ENCODE measurements around the gene PRDM15.

PRDM15 gene

GRCh38 chr21:41886328-41886727 is 7.2 kb upstream of the PRDM15 start:
- DNase-seq (ENCODE audit: low read depth), result no peak

GRCh38 chr21:41885341-41886024 is 6.3 kb upstream of the PRDM15 start:
- no peak for DNase-seq (ENCODE audit: low read depth)

DNA sequence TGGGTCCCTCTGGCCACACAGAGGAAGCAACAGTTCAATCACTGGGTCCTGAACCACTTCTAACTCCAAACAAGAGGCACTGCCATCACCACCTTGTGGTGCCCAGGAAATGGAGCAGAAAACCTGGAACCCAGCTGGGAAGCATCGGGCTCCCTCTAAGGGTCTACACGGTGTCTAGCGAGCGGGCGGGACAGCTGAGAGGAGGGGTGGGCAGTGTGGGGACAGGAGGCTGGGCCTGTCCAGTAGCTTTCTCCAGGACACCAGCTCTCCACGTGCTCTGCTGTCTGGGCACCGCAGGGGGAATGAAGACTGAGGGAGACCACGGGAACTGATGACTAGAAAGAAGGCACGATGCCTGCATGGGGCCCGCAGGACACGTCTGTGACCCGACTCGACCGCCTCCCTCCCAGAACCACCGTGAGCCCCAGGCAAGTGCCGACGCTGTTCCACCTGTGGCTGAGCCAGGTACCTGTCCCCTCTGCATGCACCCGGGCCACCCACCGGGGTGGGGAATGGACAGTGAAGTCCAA is 5.4 kb upstream of the PRDM15 start:
- no peak for DNase-seq (ENCODE audit: low read depth)

DNA sequence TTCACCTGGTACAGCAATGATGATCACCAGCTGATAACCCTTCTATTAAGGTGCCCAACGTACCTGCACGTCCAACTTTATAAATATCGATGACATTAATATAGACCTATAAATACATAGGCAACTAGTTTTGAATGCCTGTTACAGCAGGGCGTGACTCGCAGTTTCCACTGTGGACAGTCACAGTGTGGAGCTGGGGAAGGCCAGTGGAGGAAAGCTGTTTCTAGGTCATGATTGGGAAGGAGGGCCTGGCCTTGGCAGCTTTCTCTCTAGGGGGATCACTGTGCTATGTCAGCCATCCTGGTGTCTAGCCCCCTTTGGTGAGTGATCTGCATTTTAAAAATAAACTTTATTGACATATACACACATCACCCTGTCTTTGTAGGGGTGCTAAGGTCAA is 4.4 kb upstream of the PRDM15 start:
- DNase-seq (ENCODE audit: low read depth), result no peak

- no peak for DNase-seq (ENCODE audit: low read depth)
These were observed 1.9 kb upstream of the PRDM15 start for GRCh38 chr21:41881051-41881450.

DNA sequence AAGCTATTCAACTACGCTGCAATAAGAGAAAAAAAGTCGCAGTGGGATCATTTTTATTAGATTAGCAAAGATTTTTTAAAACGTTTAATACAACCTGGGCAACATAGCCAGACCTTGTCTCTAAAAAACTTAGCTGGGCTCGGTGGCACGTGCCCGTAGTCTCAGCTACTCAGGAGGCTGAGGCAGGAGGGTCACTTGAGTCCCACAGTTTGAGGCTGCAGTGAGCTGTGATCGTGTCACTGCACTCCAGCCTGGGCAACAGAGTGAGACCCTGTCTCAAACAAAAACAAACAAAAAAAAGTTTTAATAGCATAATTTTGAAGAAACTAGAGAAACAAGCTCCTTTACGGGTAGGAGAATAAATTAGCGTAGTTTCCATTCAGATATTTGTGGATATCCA is 1.0 kb upstream of the PRDM15 start:
- no peak for DNase-seq (ENCODE audit: low read depth)

DNA sequence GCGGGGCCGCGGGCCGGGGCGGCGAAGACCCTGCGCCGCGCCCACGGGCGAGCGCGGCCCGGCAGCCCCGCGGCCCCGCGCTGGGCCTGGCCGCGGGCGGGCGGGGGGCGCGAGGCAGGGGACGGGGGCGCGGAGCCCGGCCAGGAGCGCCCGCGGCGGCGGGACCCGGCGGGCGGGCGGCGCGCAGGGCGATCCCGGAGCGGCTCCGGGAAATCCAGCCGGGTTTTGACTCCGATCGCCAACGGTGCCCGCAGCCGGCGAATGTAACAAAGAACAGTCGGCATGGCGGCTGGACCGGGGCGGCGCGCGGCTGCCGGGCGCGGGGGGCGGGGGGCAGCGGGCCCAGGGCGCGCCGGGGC is 334 bp downstream of the PRDM15 start:
- no peak for DNase-seq (ENCODE audit: low read depth)

GRCh38 chr21:41877901-41878830 is 978 bp downstream of the PRDM15 start:
- DNase-seq (ENCODE audit: low read depth), result no peak

DNA sequence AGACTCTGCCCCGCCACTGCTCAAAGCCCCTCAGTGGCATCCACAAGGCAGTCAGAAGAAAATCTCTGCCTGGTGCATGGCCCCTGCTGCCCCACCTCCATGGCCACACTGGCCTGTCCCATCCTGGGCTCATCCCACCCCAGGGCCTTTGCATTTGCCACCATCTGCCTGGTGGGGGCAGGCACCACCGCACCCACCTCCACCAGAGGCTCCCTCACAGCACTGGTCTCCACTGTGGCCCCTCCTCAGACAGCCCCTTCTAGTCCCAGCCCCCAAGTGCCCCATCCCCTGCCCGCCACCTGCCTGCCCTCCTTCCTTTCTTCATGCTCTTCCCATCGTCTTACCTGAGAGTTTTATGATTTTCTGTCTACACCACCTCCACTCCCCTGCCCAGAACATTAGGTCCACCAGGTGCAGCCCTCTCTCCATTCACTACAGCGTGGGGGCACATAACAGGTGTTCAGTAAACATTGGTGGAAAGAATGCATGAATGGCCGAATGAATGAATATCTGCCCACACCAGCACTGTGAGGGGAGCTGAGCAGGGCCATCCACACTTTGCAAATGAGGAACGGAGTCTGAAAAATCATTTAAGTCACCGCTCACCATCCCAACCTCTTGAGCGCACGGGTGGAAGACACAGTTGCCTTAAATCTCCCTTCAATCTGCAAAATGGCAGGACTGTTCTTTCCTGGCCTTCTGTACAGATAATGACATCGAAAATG is 2.1 kb downstream of the PRDM15 start:
- no peak for DNase-seq (ENCODE audit: low read depth)

DNA sequence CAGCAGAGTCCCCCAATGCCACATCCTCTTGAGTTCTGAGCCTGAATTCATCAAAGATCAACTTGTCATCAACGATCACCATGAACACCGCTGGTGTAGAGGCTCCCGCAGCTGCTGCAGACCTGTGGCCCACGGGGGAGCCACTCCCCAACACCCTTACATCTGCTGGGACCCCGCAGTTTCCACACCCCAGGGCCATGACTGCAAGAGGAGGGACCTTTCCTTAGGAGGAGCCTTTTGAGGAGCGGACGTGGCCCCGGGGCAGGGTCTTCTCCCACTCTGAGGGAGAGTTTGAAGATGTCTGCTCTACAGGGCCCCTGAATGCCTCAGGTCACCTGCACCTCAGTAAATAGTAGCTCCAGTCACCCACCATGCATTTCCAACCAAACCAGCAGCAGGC is 2.7 kb downstream of the PRDM15 start:
- DNase-seq (ENCODE audit: low read depth), result no peak

DNA sequence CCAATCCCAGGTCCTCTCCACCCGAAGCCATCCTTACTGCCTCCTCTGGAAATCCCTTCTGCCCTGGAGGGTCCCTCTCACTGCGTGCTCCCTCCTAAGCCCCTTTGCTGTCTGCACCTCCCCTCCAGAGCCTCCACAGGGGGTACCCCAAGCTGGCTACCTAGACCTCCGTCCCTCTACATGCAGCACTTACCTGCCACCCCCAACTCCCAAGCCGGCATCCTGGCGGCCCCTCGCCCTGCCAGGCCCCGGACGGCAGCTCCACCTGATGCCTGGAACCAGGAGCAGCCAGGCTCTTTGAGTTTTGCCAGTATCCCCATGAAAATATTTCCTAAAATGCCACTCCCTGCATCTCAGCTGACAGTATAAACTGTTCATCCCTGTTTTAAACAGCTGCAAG is 4.1 kb downstream of the PRDM15 start:
- DNase-seq (ENCODE audit: low read depth), result no peak

- DNase-seq (ENCODE audit: low read depth), result no peak
These were observed 4.5 kb downstream of the PRDM15 start for GRCh38 chr21:41874611-41875010.

GRCh38 chr21:41873426-41873825 is 5.7 kb downstream of the PRDM15 start:
- DNase-seq (ENCODE audit: low read depth), result no peak

- DNase-seq (ENCODE audit: low read depth), result no peak
These were observed 6.1 kb downstream of the PRDM15 start for GRCh38 chr21:41873005-41873404.

GRCh38 chr21:41871293-41872030 is 7.7 kb downstream of the PRDM15 start:
- DNase-seq (ENCODE audit: low read depth), result no peak

DNA sequence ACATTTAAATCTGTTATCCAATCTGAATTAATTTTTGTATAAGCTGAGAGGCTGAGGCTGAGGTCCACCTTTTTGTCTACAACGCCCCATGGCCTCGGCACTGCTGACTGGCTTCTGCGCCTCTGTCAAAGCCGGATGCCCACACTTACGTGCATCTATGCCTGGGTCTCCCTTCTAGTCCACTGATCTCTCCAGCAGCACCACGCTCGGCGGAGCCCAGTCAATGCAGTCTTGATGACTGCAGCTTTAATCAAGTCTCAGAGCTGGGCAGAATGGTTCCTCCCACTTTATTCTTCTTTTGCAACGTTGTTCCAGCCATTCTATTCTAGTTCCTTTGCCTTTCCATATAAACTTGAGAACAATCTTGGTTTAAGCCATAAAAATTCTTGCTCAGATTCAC is 9.4 kb downstream of the PRDM15 start:
- DNase-seq (ENCODE audit: low read depth), result no peak

DNA sequence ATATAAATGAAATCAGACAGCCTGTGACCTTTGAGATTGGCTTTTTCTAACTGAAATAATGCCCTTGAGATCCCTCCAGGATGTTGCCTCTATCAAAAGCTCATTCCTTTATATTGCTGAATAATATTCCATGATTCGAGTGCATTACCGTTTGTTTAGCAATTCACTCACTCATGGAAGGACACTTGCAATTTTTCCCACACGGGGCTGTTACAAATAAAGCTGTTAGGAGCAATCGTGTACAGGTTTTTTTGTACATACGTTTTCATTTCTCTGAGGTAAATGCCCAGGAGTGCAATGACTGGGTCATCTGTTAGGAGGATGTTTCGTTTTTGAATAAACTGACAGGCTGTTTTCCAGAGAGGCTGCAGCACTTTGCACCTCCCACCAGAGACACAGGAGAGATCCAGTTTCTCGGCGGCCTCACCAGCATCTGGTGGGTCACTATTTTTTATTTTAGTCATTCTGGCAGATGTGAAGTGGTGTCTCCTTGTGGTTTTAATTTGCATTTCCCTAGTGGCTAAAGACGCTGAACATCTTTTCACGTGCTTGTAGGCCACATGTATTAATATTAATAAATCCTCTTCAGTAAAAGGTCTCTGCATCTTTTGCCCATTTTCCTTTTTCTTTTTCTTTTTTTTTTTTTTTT is 11.0 kb downstream of the PRDM15 start:
- no peak for DNase-seq (ENCODE audit: low read depth)

DNA sequence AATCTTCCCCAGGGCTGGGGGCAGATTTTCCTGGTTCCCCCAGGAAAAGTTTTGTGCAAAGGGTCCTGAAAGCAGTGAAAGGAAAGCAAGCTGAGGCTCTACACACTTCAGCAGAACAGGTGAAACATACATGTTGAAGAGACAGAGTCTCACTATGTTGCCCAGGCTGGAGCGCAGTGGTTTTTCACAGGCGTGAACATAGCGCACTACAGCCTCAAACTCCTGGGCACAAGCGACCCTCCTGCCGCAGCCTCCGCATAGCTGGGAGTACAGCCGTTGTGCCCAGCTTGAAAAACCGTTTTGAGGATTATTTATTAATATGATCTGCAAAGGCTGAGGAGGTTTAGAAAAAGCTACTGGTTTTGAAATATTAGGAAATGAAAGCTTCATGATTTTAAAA is 11.8 kb downstream of the PRDM15 start:
- DNase-seq (ENCODE audit: low read depth), result no peak

GRCh38 chr21:41866274-41866809 is 12.8 kb downstream of the PRDM15 start:
- no peak for DNase-seq (ENCODE audit: low read depth)

DNA sequence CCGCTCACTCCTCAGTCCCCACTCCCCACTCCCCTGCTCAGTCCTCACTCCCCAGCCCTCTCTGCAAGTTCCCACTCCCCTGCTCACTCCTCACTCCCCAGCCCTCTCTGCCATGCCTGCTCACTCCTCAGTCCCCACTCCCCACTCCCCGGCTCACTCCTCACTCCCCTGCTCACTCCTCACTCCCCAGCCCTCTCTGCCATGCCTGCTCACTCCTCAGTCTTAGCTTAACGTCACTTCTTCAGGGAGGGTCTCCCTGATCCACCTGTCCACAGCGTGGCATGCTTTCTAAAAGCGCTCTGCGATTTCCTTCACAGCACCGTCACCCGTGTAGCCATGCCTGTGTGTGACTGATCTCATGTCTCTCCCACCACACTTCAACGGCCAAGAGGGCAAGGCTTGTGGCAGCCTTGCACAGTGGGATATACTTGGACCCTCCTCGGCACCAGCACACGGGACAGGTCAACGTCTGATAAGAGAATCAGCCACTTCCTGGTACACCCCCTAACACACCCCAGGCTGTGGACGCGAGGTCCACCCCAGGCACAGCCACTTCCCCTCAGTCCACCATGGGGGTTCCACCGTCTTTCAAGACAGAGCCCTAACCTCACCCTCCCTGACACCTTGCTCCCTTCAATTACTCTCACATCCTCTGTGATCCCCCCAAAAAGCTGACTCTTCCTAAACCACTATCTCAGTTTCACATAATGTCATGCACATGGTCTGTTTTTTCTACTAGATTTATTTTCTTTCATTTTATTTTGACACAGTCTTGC is 14.0 kb downstream of the PRDM15 start:
- no peak for DNase-seq (ENCODE audit: low read depth)
